Endothelial cell of umbilical vein (primary cell): ENCODE measurements around the gene PPP1R9B.

Experiments
- EZH2 ChIP-seq: IDR thresholded peaks from 2 replicates; pipeline ENCODE4 v1.6.1; 2012; ENCODE audit warnings: borderline replicate concordance, low read depth, mild to moderate bottlenecking, moderate library complexity, low read length, inconsistent platforms; ENCODE audit not compliant: severe bottlenecking
- MYC ChIP-seq: IDR thresholded peaks from one replicate; pipeline ENCODE4 v1.6.1; 2011; ENCODE audit warnings: mild to moderate bottlenecking, low read depth, low read length
- POLR2AphosphoS5 ChIP-seq: IDR thresholded peaks from 2 replicates; pipeline ENCODE4 v1.6.1; 2012; ENCODE audit warnings: low read depth, mild to moderate bottlenecking, control low read depth, low read length, moderate library complexity; ENCODE audit not compliant: insufficient read depth
- TF ChIP-seq, protein P1 (sequence below), 2 donors: IDR thresholded peaks; 1 replicate in 1 of 2; 2 replicates in 1 of 2; pipeline ENCODE4 v1.5.1; 2011; ENCODE audit warnings: low read length in 2 of 2, mild to moderate bottlenecking in 2 of 2, moderate library complexity in 2 of 2, control low read depth in 1 of 2, inconsistent platforms in 1 of 2, low read depth in 1 of 2; ENCODE audit not compliant: insufficient read depth in 1 of 2; ENCODE audit errors: extremely low read depth in 1 of 2

DNA sequence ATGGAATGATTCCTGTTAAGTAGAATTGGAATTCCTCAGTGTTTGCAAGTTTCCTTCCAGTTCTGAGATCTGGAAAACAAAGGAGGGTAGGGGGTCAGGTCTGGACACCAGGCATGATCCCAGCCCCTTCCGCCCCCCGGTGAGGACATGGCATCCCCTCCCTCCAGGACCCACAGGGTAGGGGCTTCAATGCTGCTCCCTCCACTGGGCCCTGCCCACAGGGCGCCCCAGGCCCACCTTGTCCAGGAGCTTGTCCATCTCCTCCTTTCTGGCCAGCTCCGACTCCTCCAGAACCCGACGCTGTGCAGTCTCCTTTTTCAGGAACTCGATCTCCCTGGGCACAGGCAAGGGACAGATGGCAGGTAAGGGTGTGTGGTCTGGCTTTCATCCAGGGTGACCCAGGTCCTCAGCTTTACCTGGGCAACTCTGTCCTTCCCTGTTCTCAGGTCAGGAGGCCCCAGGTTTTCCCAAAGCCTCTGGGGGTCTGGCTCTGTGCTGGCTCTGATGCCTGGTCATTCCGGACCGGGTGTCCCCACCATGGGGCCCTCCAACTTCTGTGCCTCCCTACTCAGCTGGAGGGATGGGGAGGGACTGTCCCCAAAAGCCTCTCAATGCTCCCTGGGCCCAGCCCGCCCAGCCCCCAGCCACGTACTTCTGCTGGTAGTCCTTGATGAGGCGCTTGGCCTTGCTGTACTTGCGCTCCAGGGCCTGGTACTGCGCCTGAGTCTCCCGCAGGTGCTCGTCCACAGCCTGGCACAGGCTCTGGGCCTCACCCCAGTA, 15.0 kb downstream of the PPP1R9B start:
- TF ChIP-seq, protein P1, sequence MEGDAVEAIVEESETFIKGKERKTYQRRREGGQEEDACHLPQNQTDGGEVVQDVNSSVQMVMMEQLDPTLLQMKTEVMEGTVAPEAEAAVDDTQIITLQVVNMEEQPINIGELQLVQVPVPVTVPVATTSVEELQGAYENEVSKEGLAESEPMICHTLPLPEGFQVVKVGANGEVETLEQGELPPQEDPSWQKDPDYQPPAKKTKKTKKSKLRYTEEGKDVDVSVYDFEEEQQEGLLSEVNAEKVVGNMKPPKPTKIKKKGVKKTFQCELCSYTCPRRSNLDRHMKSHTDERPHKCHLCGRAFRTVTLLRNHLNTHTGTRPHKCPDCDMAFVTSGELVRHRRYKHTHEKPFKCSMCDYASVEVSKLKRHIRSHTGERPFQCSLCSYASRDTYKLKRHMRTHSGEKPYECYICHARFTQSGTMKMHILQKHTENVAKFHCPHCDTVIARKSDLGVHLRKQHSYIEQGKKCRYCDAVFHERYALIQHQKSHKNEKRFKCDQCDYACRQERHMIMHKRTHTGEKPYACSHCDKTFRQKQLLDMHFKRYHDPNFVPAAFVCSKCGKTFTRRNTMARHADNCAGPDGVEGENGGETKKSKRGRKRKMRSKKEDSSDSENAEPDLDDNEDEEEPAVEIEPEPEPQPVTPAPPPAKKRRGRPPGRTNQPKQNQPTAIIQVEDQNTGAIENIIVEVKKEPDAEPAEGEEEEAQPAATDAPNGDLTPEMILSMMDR (IDR thresholded peaks at IDR 0.05; ENCODE audit: extremely low read depth in 1 of 2, insufficient read depth in 1 of 2, low read depth in 1 of 2, low read length in 2 of 2), result no peak
- no peak for TF ChIP-seq MYC
- no peak for TF ChIP-seq POLR2AphosphoS5
- TF ChIP-seq EZH2, result no peak
